Mesothelial cell of epicardium (in vitro differentiated cells): Measurements from ENCODE around the gene FBXL20. TPM values are rescaled to one million over a fixed set of nuclear protein-coding genes. Genes with fewer than 3 reads are reported as not detected.
A peak's percentile ranks its signal among the peaks of the same experiment; 100 is the strongest.

Experiments
- DNase-seq, 2 experiments: peaks; one replicate each; pipeline ENCODE4 v3.0.0; 2021; ENCODE audit warnings: low spot score in 2 of 2; ENCODE audit not compliant: unreplicated experiment in 2 of 2
- H3K27ac Mint-ChIP-seq: 2 replicates; pipeline ENCODE4 v1.8.0; 2021; ENCODE audit warnings: mixed read lengths
- H3K27me3 Mint-ChIP-seq: 2 replicates; pipeline ENCODE4 v1.8.0; 2021; ENCODE audit warnings: low read depth, mixed read lengths
- H3K36me3 Mint-ChIP-seq: 2 replicates; pipeline ENCODE4 v1.8.0; 2021; ENCODE audit warnings: mixed read lengths
- H3K4me1 Mint-ChIP-seq: 2 replicates; pipeline ENCODE4 v1.8.0; 2021; ENCODE audit warnings: mixed read lengths
- H3K4me3 Mint-ChIP-seq: 2 replicates; pipeline ENCODE4 v1.8.0; 2021; ENCODE audit warnings: mild to moderate bottlenecking, moderate library complexity, mixed read lengths
- H3K9me3 Mint-ChIP-seq: 2 replicates; pipeline ENCODE4 v1.8.0; 2021; ENCODE audit warnings: mixed read lengths
- total RNA-seq: library from RNA; stranded (reverse); gene quantifications from 3 replicates; pipeline ENCODE4 v1.2.1, GENCODE V29; 2021
- TF ChIP-seq, protein P1 (sequence below): fragments of 200-600 bp; sonication (generic); IDR thresholded peaks from one replicate; pipeline ENCODE4 v1.5.0; 2021; ENCODE audit warnings: antibody characterized with exemption; ENCODE audit not compliant: unreplicated experiment

FBXL20 gene
- total RNA-seq, 1 donor from 2014 or later, result 29.1 TPM

- DNase-seq, result no peak
- Mint-ChIP-seq H3K4me3 (peak within 1 kb of the TSS; percentile 70), H3K27me3 (peaks cover 67% of the 10 kb centered on the region), H3K4me1 (peaks cover 15% of the 10 kb centered on the region), H3K27ac (no peak within 1 kb of the TSS), H3K9me3 (no peaks in the 10 kb centered on the region), H3K36me3 (no peaks in the 10 kb centered on the region)
- TF ChIP-seq, protein P1, sequence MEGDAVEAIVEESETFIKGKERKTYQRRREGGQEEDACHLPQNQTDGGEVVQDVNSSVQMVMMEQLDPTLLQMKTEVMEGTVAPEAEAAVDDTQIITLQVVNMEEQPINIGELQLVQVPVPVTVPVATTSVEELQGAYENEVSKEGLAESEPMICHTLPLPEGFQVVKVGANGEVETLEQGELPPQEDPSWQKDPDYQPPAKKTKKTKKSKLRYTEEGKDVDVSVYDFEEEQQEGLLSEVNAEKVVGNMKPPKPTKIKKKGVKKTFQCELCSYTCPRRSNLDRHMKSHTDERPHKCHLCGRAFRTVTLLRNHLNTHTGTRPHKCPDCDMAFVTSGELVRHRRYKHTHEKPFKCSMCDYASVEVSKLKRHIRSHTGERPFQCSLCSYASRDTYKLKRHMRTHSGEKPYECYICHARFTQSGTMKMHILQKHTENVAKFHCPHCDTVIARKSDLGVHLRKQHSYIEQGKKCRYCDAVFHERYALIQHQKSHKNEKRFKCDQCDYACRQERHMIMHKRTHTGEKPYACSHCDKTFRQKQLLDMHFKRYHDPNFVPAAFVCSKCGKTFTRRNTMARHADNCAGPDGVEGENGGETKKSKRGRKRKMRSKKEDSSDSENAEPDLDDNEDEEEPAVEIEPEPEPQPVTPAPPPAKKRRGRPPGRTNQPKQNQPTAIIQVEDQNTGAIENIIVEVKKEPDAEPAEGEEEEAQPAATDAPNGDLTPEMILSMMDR, result no peak
These were observed 176.0 kb downstream of the FBXL20 start, which contains the start of gene STAC2 for GRCh38 chr17:39225308-39225958. TSS of gene STAC2 (minus strand) at chr17:39225945. CDS start at chr17:39225502, 443 bp downstream.

DNA sequence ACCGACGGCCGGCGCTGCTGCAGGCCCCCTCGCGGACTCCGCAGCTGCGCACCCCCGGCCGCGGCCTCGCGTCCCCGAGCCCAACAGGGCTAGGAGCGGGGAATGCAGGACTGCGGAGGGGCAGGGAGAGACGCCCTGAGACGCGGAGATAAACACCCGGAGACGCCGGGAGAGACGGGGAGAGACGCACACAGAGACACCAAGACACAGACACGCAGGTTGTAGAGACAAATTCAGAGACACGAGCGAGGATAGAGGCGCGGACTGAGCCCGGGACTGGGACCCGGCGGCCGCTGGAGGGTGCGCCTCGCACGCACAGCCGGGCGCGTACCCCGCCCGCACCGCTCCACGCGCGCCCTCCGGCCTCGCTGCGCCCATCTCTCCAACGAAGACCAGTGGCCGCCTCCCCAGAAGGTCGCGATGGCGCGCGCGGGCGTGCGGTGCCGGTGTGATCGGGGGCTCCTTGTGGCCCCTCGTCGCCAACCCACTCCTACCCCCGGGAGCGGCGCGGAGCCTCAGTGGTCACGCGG is 176.6 kb downstream of the FBXL20 start:
- TF ChIP-seq, protein P1, result no peak
- Mint-ChIP-seq H3K27ac (no peak overlapping the region), H3K9me3 (no peaks in the 10 kb centered on the region), H3K4me3 (peak overlapping the region; percentile 70), H3K4me1 (peaks cover 15% of the 10 kb centered on the region), H3K36me3 (no peaks in the 10 kb centered on the region), H3K27me3 (peaks cover 73% of the 10 kb centered on the region)
- no peak for DNase-seq

- TF ChIP-seq, protein P1, result no peak
- no peak overlapping the region for H3K27ac Mint-ChIP-seq
- H3K9me3 Mint-ChIP-seq, result no peaks in the 10 kb centered on the region
- peaks cover 73% of the 10 kb centered on the region for H3K27me3 Mint-ChIP-seq
- peak overlapping the region; percentile 58 for H3K4me3 Mint-ChIP-seq
- H3K36me3 Mint-ChIP-seq, result no peaks in the 10 kb centered on the region
- H3K4me1 Mint-ChIP-seq, result peaks cover 15% of the 10 kb centered on the region
- DNase-seq, result no peak
These were observed 177.3 kb downstream of the FBXL20 start for GRCh38 chr17:39223907-39224777.

DNA sequence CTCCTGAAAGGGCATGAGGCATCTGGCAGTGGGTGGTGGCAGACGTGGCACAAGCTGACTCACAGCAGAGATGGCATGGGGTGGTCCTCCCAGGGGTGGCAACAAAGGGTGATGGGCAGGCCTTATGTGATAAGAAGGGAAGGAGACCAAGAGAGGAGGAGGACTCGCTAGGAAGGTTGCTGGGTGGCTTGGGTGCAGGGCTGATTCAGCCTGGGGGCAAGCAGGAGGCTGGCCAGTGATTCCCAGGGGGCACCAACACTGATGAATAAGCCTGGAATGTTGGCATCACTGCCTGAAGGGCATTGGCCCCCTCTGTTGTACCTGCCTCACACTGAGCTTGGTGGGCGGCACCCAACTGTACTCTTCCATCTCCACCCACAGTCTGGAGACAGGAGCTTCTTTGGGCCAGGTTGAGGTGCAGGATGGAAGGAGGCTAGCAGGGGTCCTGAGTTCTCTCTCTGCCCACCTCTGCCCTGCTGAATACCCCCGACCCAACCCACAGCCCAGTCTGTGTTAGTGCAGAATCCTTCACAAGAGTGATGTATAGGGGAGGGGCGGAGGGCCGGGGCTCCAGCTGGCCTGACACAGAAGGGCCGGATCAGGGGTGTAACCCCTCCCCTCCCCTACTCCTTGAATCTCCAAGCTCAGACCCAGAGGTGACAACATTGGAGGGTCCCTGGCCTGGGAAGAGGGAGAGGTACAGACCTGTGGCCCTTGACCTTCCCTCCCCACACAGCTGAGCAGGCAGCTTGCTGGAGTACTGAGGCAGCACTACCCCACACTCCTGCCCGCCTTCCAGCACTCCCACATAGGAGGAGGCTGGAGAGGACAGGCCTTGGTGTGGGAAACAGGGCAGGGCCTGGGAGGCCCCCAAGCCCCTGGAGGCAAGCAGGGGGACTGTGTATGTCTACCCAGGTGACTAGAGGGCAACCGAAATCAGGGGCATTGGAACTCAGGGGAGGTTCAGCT is 178.3 kb downstream of the FBXL20 start:
- H3K9me3 Mint-ChIP-seq, result no peaks in the 10 kb centered on the region
- no peak overlapping the region for H3K27ac Mint-ChIP-seq
- no peaks in the 10 kb centered on the region for H3K36me3 Mint-ChIP-seq
- peak overlapping the region; percentile 58 for H3K4me3 Mint-ChIP-seq
- H3K27me3 Mint-ChIP-seq, result peaks cover 77% of the 10 kb centered on the region
- DNase-seq, result no peak
- TF ChIP-seq, protein P1, result no peak
- peaks cover 15% of the 10 kb centered on the region for H3K4me1 Mint-ChIP-seq

DNA sequence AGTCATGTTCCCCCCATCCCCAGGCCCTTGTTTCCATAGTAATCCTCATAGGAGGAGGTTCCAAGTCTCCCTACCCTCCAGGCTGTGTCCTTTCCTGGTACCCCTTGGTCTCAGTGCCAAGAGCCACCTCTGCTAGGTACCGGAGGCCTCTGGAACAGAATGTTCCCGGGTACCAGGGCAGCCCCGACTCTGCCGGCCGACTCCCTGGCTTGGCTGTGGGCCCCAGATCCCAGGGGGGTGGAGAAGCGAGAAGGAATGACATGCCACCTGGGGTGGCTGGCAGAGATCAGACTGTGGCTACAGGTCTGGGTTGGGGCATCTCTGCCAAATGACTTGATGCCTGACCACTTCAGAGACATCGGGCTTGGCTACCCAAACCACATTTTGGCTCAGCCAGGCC is 179.3 kb downstream of the FBXL20 start:
- TF ChIP-seq, protein P1, result no peak
- peaks cover 77% of the 10 kb centered on the region for H3K27me3 Mint-ChIP-seq
- H3K36me3 Mint-ChIP-seq, result no peaks in the 10 kb centered on the region
- H3K4me1 Mint-ChIP-seq, result peaks cover 15% of the 10 kb centered on the region
- no peaks in the 10 kb centered on the region for H3K9me3 Mint-ChIP-seq
- H3K4me3 Mint-ChIP-seq, result no peak overlapping the region
- H3K27ac Mint-ChIP-seq, result no peak overlapping the region
- no peak for DNase-seq
